GM10266 (cell line): ENCODE measurements around the gene NTMT1.

Source experiments
- DNase-seq: peaks from one replicate; pipeline ENCODE4 v3.0.0; 2012; ENCODE audit errors: extremely low spot score
- CTCF ChIP-seq: IDR thresholded peaks from 2 replicates; pipeline ENCODE4 v1.5.1; 2012; ENCODE audit warnings: mild to moderate bottlenecking, low read depth; ENCODE audit not compliant: control insufficient read depth, insufficient read depth; ENCODE audit errors: missing control alignments

Gene NTMT1

GRCh38 chr9:129669946-129670345, 44.0 kb downstream of the NTMT1 start:
- DNase-seq = no peak
- TF ChIP-seq CTCF = no peak

- no peak for TF ChIP-seq CTCF
- DNase-seq = no peak
Observed at GRCh38 chr9:129671065-129671464, 45.1 kb downstream of the NTMT1 start.

GRCh38 chr9:129671519-129671918, 45.6 kb downstream of the NTMT1 start:
- DNase-seq = no peak
- TF ChIP-seq CTCF = no peak

- no peak for TF ChIP-seq CTCF
- DNase-seq = no peak
Observed at GRCh38 chr9:129672702-129673101, 46.7 kb downstream of the NTMT1 start.

GRCh38 chr9:129673602-129674001, 47.6 kb downstream of the NTMT1 start:
- TF ChIP-seq CTCF = no peak

GRCh38 chr9:129674229-129674628, 48.3 kb downstream of the NTMT1 start:
- DNase-seq = no peak
- TF ChIP-seq CTCF = no peak

More at GRCh38 chr9:129673602-129674001, 47.6 kb downstream of the NTMT1 start:
- no peak for DNase-seq

- no peak for DNase-seq
- no peak for TF ChIP-seq CTCF
Observed at GRCh38 chr9:129675620-129676019, 49.7 kb downstream of the NTMT1 start.
